Esophagus muscularis mucosa (tissue), 4 donors: ENCODE data around the gene PACRG.

Experiments
- EP300 ChIP-seq: sonication (generic); formaldehyde crosslinking; IDR thresholded peaks from one replicate; pipeline ENCODE4 v1.6.1; 2017; ENCODE audit warnings: antibody characterized with exemption
- POLR2A ChIP-seq: fragments of 450-650 bp; IDR thresholded peaks from one replicate; pipeline ENCODE4 v1.6.1; 2017; ENCODE audit warnings: antibody characterized with exemption, moderate library complexity, mild to moderate bottlenecking, low read depth
- POLR2AphosphoS5 ChIP-seq, 2 donors: sonication (generic); formaldehyde crosslinking; IDR thresholded peaks; one replicate each; pipeline ENCODE4 v1.6.1; 2017; ENCODE audit warnings: antibody characterized with exemption in 2 of 2
- TF ChIP-seq, protein P1 (sequence below), 3 experiments: fragments of 200-600 bp in 2 of 3; fragments of 450-650 bp in 1 of 3; sonication (generic) in 2 of 3; IDR thresholded peaks; one replicate each; pipeline ENCODE4 v1.5.1; 2017 to 2019; ENCODE audit warnings: antibody characterized with exemption in 3 of 3, mild to moderate bottlenecking in 2 of 3, moderate library complexity in 1 of 3

DNA sequence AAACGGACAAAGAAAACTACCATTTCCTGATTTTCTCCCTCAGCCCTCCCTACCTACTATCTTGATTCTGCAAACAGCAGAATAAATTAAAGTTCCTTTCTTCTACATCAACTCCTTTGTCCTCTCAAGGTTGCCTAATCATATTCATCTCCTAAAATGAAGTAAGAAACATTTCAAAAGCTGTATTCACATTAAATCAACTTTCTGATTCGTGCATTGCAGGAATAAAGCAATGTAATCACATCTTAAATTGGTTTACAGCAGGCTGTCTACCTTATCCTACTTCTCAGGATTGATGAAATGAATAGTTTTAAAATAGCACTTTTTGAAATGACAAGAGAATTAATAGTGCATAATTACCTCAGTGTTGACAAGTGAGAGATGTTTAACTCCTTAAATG is 25.3 kb upstream of the PACRG start:
- no peak for TF ChIP-seq POLR2A
- TF ChIP-seq, protein P1, sequence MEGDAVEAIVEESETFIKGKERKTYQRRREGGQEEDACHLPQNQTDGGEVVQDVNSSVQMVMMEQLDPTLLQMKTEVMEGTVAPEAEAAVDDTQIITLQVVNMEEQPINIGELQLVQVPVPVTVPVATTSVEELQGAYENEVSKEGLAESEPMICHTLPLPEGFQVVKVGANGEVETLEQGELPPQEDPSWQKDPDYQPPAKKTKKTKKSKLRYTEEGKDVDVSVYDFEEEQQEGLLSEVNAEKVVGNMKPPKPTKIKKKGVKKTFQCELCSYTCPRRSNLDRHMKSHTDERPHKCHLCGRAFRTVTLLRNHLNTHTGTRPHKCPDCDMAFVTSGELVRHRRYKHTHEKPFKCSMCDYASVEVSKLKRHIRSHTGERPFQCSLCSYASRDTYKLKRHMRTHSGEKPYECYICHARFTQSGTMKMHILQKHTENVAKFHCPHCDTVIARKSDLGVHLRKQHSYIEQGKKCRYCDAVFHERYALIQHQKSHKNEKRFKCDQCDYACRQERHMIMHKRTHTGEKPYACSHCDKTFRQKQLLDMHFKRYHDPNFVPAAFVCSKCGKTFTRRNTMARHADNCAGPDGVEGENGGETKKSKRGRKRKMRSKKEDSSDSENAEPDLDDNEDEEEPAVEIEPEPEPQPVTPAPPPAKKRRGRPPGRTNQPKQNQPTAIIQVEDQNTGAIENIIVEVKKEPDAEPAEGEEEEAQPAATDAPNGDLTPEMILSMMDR (IDR thresholded peaks at IDR 0.05), result no peak
- TF ChIP-seq POLR2AphosphoS5 (IDR thresholded peaks at IDR 0.05), result no peak
- no peak for TF ChIP-seq EP300
